Glomerular endothelial cell (primary cell): Measurements from ENCODE around the gene MATK. TPM values are rescaled to one million over a fixed set of nuclear protein-coding genes. Genes with fewer than 3 reads are reported as not detected.

ENCODE experiments used
- DNase-seq: peaks from one replicate; pipeline ENCODE4 v3.0.0-alpha.2; 2011; ENCODE audit warnings: low read depth, low spot score; ENCODE audit errors: extremely low read depth
- total RNA-seq: library from RNA; depleted of rRNA; stranded (reverse); fragments of >200 nt; gene quantifications from 2 replicates; pipeline ENCODE4 v1.2.3, GENCODE V29; 2015

MATK gene
- total RNA-seq, 1 donor from 2014 or later = not detected

GRCh38 chr19:3792114-3792513 is 5.9 kb upstream of the MATK start:
- no peak for DNase-seq

- no peak for DNase-seq
Observed at GRCh38 chr19:3790941-3791340, 4.8 kb upstream of the MATK start.

- no peak for DNase-seq
Observed at GRCh38 chr19:3790209-3790734, 4.1 kb upstream of the MATK start.

- DNase-seq = no peak
Observed at GRCh38 chr19:3788996-3789778, 3.0 kb upstream of the MATK start.

GRCh38 chr19:3785451-3785937 is 687 bp downstream of the MATK start:
- no peak for DNase-seq

- DNase-seq = no peak
Observed at GRCh38 chr19:3784607-3785450, 1.4 kb downstream of the MATK start.

GRCh38 chr19:3783660-3784584 is 2.3 kb downstream of the MATK start:
- no peak for DNase-seq

- no peak for DNase-seq
Observed at GRCh38 chr19:3782903-3783302, 3.3 kb downstream of the MATK start.

- no peak for DNase-seq
Observed at GRCh38 chr19:3782330-3782729, 3.9 kb downstream of the MATK start.

- DNase-seq = no peak
Observed at GRCh38 chr19:3781603-3782002, 4.6 kb downstream of the MATK start.

GRCh38 chr19:3780786-3781304 is 5.3 kb downstream of the MATK start:
- no peak for DNase-seq

GRCh38 chr19:3778899-3779723 is 7.1 kb downstream of the MATK start:
- no peak for DNase-seq

- DNase-seq = no peak
Observed at GRCh38 chr19:3778104-3778867, 7.9 kb downstream of the MATK start.

GRCh38 chr19:3776479-3777040 is 9.6 kb downstream of the MATK start:
- no peak for DNase-seq

- no peak for DNase-seq
Observed at GRCh38 chr19:3775831-3776230, 10.3 kb downstream of the MATK start.

GRCh38 chr19:3775374-3775711 is 10.8 kb downstream of the MATK start:
- no peak for DNase-seq

- DNase-seq = no peak
Observed at GRCh38 chr19:3774621-3775373, 11.4 kb downstream of the MATK start.
